Stimulated activated CD4-positive, alpha-beta T cell treated with anti-CD3 and anti-CD28 coated beads, TNF-alpha, amount 100 ng/mL, for 24 hours (primary cell): ENCODE data around the gene MTFMT.
"Not testable (repeated sequence)": the region's sequence is repeated elsewhere in the genome, so short reads cannot be mapped to it uniquely, and the experiment has no call there.

Source experiments
- DNase-seq, 3 experiments: peaks; one replicate each; pipeline ENCODE4 v3.0.0-alpha.2; 2020; ENCODE audit warnings: low read depth in 3 of 3

Gene MTFMT

DNA sequence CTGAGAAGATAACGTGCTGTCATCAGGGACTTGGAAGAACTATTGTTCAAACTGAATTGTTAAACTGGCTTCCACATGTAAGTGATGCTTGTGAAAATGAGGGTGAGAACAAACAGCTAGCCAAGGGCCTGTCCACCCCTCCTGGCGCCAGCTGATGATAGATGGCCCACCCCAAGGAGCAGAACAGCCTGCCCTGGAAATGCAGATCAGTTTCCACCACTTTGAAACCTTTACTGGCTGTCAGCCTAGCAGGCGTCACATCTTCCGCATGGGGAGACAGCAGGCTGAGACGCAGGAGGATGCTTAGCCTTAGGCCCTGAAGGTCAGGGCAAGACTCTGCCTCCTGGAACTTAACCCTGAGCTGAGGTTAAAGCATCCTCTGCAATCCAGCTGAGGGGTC lies 9.4 kb upstream of the MTFMT start:
- DNase-seq = no peak

DNA sequence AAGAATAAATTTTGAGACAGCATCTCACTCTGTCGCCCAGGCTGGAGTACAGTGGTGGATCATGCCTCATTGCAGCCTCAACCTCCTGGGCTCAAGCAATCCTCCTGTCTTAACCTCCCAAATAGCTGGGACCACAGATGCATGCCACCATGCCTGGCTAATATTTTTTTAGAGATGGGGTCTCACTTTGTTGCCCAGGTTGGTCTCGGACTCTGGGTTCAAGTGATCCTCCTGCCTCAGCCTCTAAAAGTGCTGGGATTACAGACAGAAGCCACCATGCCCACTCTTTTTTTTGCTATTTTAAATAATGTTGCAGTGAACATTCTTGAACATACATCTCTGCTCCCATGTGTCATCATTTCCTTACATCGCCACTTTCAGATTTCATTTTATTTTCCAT lies 9.0 kb upstream of the MTFMT start:
- no peak for DNase-seq

DNA sequence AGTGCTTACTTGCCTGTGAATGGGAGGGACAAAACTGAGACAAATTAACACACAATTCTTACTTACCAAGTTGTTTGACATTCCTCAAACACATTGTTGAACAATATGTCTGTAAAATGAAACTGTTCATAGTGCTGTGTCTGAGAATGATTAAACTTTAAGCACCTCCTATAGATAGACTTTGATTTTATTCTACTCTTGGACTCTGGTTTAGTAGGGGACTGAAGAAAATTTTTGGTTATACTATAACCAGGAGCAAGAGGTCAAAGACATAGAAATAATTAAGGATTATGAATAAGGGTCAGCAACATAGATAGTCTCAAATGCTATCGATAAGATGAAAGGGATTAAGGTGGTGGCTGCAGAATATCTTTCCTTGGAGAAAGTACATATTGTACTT lies 7.9 kb upstream of the MTFMT start:
- DNase-seq = no peak

DNA sequence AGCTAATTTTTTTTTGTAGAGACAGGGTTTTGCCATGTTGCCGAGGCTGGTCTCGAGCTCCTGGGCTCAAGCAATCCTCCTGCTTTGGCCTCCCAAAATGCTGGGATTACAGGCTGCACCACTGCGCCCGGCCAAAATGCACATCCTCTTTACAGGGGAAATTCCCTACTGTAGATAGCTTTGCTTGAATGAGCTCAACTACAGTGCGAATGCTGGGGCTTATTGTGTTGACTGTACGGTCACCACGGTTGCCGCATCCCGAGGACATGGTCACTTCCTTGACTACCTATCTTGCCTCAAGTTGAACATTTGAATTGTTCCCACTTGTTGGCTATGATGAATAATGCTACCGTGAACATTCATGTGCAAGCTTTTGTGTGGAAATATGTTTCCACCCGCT lies 5.3 kb upstream of the MTFMT start:
- no peak for DNase-seq

DNA sequence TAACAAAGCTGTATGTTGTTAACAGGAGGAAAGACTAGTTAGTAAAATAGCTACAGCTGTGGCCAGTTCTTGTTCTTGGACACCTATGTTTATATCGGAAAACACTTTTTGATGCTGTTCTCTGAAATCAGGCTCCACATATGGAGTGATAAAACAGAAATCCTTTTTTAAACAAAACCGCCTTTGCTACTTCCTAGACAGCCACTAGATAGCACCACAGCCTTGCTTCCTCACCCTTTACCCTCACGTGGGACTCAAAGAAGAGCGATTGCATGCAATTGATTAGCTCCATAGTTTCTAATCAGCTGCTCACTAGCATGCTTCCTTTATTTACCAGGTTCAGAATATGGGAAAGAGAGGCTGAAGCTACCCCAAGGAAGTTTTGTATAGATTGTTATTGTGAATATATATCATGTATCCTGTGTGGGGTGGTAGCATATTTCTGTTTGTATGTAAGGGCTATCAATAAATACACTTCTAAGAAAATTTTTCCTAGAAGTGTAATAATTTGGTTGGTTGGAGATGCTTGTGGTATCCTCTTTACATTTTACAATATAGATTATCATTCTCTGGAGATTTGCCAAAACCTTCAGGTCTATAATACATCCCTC lies 4.3 kb upstream of the MTFMT start:
- no peak for DNase-seq

DNA sequence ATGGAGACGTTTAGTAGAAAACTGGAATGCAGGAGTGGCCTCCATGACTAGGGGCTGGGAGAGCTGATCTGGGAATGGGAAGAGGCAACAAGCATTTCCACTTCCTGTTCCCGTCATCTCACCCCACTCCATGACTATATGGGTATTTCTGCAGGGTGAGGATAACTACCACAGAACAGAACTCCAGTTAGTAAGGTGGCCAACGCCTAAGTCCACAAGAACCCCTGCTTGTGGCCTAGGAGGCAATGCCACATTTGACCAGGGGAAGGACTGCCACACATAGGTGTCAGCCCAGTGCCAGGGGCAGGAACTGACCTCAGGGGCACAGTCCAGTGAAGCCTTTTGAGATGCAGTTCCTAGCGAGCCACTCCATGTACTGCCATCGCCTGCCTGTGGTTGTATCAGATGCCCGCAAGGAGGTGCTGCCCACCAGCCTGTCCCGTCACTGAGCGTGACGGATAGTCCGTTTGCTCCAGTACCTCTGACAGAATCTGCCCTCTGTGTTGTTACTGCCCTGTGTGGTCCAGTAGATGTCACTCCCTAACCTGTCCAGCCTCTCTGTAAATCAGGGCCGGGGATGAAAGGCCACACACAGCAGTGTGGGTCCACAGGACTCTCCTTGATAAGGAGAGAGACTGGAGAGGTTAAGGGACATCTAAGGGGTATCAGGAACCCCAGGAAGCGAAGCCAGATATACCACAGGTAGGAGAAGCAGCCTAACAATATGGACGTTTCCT lies 3.5 kb upstream of the MTFMT start:
- DNase-seq = peak in 1 of 3 experiments; percentile 26

DNA sequence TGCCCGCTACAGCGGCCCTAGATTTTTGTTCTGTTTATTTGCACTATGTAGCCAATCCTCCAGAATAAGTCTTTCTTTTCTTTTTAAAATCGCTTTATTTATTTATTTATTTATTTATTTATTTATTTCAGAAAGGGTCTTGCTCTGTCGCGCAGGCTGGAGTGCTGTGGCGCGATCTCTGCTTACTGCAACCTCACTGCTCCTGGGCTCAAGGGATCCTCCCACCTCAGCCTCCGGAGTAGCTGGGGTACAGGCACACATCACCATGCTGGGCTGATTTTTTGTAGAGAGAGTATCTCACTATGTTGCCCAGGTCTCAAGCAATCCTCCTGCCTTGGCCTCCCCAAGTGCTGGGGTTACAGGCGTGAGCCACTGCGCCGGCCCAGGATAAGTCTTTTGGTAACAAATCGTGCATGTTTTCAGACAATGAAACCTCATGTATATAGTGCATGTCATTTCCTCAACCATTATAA lies 333 bp upstream of the MTFMT start:
- no peak for DNase-seq

DNA sequence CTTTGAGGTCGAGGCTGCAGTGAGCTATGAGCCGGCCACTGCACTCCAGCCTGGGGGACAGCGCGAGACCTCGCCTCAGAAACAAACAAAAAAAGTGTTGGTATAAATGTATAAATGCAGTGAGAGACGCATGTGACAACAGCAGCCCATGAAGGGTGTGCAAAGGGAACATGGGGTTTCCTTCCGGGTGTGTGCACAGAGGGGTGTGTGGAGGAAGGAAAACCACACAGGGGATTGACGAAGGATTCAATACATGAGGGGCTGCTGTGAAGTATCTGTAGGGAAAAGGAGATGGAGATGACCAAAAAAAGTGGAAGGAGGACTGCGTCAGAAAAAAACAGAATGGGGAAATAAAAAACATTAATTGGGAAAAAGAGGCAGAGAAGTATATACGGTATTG lies 1.1 kb downstream of the MTFMT start:
- DNase-seq = no peak

DNA sequence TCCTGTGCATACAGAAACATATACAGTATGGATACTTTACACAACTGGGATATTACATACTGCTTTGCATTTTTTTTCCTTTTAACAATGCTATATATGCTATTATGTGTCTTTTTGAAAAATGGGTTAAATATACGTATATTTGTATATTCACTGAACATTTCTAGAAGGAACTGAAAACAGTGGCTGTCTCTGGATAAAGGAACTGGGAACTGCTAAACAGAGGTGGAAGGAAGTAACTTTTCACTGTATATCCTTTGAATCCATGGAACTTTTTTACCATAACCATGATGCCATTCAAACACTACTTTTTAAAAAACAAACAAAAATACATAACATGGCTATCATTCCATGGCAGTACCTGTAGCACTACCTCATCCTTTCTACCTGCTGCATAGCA lies 1.8 kb downstream of the MTFMT start:
- DNase-seq = no peak

DNA sequence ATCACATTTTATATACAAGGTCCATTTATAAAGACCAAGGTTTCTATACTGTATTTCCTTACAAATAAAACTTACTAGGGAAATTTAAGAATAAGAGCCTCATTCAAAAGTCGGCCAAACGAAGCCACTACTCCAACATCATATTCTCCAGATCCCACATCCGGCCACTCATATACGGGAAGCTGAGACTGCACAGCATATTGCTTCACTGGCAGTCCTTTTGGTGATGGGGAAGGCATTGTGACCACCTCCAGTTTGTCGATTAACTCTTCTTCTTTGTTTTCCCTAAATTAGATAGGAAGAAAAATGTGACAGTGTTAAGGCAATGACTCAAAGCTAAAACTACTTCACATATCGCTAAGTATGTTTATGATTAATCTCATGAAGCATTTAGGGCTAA lies 2.7 kb downstream of the MTFMT start:
- DNase-seq = no peak

DNA sequence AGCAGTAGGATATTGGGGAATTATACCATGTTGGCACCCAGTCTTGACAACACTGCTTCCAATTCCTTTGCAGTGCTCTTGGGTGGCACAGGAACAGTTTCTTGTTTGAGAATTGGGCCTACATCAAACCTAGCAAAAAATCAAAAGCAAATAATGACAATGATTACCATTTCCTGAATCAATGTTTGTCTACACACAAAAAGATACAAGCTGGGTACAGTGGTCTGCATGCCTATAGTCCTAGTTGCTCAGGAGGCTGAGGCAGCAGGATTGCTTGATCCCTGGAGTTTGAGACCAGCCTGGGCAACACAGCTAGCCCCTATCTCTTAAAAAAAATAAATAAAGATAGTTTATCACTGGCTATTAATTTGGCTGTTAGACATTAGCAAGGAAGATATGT lies 8.0 kb downstream of the MTFMT start:
- no peak for DNase-seq

DNA sequence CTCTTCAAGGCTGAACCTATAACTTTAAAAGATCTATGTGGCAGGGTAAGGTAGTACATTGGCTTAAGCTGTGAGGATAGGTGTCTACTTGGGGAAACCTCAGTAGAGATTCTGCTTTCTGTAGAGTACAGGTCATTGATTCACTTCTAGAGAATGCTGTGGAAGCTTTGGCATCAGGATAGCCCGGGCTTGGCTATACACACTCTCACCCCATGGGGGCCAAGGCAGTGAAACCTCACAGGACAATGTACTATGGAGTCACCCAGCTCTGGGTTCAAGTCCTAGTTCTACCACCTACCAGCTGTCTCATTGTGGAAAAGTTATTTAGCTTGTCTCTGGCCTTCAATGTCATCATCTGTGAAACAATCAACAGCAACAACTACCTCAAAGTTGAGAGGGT lies 9.0 kb downstream of the MTFMT start:
- DNase-seq = no peak

DNA sequence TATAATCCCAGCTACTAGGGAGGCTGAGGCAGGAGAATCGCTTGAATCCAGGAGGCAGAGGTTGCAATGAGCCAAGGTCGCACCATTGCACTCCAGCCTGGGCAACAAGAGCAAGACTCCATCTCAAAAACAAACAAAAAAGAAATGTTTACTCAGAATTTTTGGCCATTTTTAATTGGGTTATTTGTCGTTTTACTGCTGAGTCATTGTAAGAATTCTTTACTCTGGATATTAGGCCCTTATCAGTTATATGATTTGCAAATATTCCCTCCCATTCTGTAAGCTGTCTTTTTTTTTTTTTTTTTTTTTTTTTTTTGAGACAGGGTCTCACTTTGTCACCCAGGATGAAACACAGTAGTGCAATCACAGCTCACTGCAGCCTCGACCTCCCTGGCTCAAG lies 18.2 kb downstream of the MTFMT start:
- DNase-seq = not testable (repeated sequence)

DNA sequence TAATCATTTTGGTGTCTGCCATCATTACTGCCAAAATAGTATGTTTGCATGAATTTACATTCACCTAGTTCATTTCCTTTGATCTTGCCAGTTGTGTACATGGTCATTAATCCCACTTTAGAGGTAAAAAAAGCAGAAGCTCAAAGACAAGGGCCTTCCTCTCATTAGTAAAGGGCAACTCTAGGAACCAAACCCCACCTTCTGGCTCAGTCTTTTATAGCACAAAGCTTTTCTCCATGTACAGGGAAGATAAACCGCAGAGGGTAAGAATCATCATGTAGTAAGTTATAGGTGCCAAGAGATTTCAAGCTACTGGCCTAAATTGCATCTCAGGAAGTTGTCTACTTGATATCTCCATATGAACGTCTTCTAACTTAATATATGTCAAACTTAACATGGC lies 20.5 kb downstream of the MTFMT start:
- DNase-seq = no peak

DNA sequence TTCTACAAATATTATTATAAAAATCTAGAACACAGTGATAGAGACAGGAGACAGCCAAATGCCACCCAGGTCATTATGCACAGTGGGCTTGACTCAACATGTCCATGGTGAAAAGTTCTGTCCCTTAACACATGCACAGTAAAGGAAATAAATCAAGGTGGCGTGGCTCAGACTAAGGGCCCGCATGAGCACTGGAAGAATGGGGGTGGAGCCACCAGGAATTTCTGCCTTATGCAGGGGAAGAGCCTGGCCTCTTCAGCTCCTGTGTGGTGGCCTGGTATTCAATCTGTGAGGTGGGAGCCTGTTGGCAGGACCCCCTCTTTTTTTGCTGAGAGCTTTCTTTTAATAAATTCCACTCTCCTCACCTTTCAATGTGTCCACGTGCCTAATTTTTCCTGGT lies 22.6 kb downstream of the MTFMT start:
- no peak for DNase-seq

DNA sequence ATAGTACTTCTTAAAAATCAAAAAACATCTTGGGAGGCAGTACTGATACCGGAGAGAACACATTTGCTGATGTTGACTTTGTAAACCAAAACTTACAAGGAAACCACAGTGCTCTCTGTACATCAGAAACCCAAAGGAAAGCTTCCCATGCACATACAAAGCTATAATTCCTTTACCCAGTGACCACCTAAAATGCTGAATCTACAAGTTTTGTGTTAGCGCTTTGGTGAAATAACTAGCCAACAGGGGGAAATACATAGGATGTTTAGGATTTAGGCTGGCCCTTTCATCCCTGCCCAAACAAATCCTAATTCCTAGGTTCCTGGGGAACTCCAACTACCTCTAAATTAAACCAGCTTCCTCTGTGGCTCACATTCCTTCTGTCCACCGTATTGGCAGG lies 24.4 kb downstream of the MTFMT start:
- DNase-seq = no peak

DNA sequence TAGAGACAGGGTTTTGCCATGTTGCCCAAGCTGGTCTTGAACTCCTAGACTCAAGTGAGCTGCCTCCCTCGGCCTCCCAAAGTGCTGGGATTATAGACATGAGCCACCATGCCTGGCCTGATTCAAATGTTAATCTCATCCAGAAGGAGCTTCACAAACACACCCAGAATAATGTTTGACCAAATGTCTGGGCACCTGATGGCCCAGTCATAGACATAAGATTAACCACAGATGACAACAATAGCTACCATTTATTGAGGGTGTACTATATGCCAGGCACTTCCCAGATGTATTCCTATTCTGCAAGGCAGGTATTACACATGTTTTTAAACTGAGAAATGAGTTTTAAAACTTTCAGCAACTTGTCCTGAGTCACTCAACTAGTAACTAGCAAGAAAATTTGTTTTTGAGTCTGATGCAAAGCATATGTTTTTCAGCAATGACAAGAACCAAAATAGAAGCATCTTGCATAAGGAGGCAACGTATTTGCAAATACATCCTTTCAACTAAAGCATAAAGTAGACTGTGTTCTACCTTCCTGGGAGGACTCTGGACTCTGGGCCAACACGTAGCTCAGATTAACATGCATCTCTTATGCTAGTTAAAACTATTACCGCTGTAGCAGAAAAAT lies 31.6 kb downstream of the MTFMT start:
- DNase-seq = no peak

DNA sequence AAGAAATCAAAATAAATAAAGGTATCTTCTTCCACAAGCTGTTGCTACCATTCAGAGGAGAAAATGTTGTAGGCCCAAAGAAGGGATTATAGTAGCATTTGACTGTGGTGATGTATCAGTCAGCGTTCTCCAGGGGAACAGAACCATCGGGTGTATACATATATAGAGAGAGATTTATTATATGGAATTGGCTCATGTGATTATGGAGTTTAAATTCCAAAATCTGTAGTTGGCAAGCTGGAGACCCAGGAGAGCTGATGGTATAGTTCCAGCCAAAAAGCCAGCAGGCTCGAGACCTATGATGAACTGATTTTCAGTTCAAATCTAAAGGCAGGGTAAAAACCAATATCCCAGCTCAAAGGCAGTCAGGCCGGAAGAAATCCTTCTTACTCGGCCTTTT lies 32.4 kb downstream of the MTFMT start:
- DNase-seq = no peak

DNA sequence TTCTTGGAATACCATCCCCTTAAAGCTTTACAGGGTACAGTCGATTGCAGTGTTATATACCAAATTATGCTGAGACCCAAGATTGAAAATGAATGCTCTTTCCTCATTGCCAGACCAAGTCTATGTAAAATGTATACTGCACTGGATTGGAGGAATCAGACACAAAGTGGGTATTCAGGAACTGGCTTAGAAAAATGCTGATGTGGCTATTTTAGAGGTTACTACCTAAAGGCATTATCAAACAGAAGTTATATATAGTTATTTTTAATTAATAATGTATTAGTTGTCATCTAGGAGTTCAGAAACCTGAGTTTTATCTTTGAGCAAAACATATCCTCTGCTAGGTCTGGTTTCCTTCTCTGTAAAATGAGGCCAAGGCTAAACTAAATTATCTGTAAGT lies 36.1 kb downstream of the MTFMT start:
- DNase-seq = no peak

DNA sequence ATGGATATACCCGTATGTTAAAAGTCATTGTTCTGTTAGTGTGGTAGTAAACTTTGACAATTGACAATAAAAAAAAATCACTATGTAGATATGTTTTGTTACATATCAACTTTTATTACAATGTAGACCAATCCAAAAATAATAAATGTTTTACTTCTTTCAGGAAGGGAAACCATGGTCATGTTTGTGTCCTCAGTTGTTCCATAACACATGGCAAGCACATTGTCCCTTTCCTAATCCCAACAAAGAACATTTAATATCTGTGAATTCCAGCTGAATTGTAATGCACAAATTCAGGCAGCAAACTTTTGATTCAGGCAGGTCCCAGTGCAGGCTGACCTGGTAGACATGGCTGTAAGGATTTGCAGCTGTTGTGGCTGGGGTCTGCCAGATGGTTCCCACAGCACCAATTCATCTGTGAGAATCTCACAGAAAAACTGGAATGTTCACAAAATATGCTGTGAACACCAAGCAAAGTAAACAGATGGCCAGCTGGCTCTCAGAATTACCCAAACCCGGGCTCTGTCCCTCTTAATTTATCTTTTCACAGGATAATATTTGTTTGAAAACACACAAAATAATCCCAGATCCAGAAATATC lies 37.8 kb downstream of the MTFMT start:
- DNase-seq = no peak

DNA sequence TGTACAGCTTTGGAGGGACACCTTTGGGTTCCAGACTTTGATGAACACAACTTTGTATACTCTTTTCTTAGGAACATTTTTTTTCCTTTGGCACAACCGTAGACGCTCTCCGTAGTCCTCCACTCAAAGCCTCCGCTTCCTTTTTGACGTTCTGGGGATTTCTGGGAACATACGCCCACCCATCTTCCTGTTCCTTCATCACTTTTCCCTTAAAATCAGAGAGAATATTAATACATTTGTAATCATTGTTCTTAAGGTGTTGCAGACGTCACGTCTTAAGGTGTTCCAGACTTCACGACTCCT lies 39.3 kb downstream of the MTFMT start:
- no peak for DNase-seq

DNA sequence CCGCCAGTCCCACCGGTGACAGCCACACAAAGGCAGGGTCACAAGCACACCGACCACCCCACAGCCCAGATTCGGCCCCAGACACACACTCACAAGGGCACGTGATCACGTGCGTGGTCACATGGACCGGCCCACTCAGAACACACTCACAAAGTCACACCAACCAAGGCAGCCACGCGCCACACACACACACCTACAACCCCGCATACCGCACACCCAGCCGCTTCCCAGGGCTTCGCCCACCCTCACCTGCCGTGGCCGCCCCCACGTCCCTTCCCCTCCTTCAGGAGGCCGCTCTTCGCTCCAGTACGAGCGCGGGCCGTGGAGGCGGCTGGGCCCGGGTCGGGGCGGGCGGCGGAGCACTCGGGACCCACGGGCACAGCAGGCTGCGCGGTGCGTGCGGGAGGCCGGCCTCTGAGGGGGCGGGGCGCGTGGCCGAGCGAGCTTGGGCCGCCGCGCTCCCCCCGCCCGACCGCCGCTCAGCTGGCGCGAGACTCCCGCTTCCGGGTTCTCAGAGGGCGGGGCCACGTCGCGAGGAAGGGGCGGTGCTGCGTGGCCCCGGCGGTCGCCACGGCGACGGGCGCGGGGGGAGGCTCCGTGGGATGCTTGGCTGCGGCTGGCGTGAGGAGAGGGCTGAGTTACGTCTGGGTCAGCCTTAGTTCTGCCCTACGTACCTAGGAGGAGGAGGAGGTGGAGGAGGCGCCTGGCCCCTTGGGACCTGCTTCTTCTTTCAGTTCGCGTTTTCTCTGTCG lies 39.8 kb downstream of the MTFMT start, which contains the start of gene SPG21:
SPG21 (minus strand) TSS at position 499 of the 752 bp plus-strand sequence. CDS start 6,345 bp downstream, outside the sequence.
- DNase-seq = peak; percentile 82 to 89 (median 84)
